IPS-NIHi7 (cell line): Measurements from ENCODE around the gene GMFB.

Experiments used
- DNase-seq: peaks from one replicate; pipeline ENCODE4 v3.0.0; 2012; ENCODE audit warnings: mixed read lengths; ENCODE audit errors: extremely low spot score

GMFB gene

GRCh38 chr14:54425537-54426274 is 63.1 kb downstream of the GMFB start:
- no peak for DNase-seq

GRCh38 chr14:54425068-54425467 is 63.7 kb downstream of the GMFB start:
- no peak for DNase-seq
